K562 (cell line): ENCODE data around the gene DNAH1. TPM values are rescaled to one million over a fixed set of nuclear protein-coding genes. Genes with fewer than 3 reads are reported as not detected.

Experiments used
- ATAC-seq: fragments of 200-7000 bp; cut with Tn5 transposase; 3 replicates; pipeline ENCODE4 v1.9.1; 2020; ENCODE audit warnings: moderate library complexity
- BruUV-seq: library from RNA; stranded (reverse); fragments of 400-500 nt; replicated peaks from 2 replicates; lab custom pipeline; 2021; lab: Mats Ljungman, UMichigan
- CTCF ChIA-PET: fragments of 300-600 bp; formaldehyde crosslinking; extraction: SDS; loops from one replicate; lab custom pipeline; 2021; ENCODE audit warnings: low intra/inter-chr PET ratio; lab: Yijun Ruan, JAX
- POLR2A ChIA-PET: fragments of 300-600, 350-650 bp; sonication (Branson Sonifier 250); formaldehyde crosslinking; extraction: SDS; loops from one replicate; lab custom pipeline; 2021; ENCODE audit warnings: antibody characterized with exemption, inconsistent platforms; lab: Yijun Ruan, JAX
- DNase-seq, 4 experiments: peaks; one replicate each; pipeline versions ENCODE4 v3.0.0 to v3.0.0-alpha.2; 2011 to 2018; ENCODE audit warnings: low spot score in 3 of 4, mixed read lengths in 3 of 4; ENCODE audit errors: extremely low read depth in 1 of 4
- FAIRE-seq: peaks from 2 replicates; lab custom pipeline; 2011; peaks lifted over from hg19 to GRCh38; lab: Jason Lieb, UNC
- H2AFZ ChIP-seq: 2 replicates; pipeline ENCODE4 v1.6.0; 2011; ENCODE audit warnings: low read depth, low read length, control low read depth, inconsistent platforms
- H3K27ac ChIP-seq: fragments of 200-600 bp; 3 replicates; pipeline ENCODE4 v1.8.0; 2011; ENCODE audit warnings: low read depth, mild to moderate bottlenecking, control low read depth, inconsistent platforms, low read length, moderate library complexity, mixed read lengths; ENCODE audit errors: extremely low read depth
- H3K27me3 ChIP-seq, 2 experiments: fragments of 300-600 bp in 1 of 2; 2 replicates in 1 of 2; 3 replicates in 1 of 2; pipeline versions ENCODE4 v1.6.0 to v1.8.0; 2011; ENCODE audit warnings: inconsistent platforms in 2 of 2, low read length in 2 of 2, mild to moderate bottlenecking in 1 of 2, mixed read lengths in 1 of 2, moderate library complexity in 1 of 2; ENCODE audit not compliant: control insufficient read depth in 2 of 2, insufficient read depth in 2 of 2
- H3K36me3 ChIP-seq: fragments of 300-600 bp; 3 replicates; pipeline ENCODE4 v1.8.0; 2011; ENCODE audit warnings: mild to moderate bottlenecking, low read length, inconsistent platforms; ENCODE audit not compliant: control insufficient read depth, insufficient read depth
- H3K4me1 ChIP-seq, 2 experiments: fragments of 200-600 bp in 1 of 2; replicated peaks in 1 of 2; 2 replicates in 1 of 2; 3 replicates in 1 of 2; pipeline versions ENCODE4 v1.5.1 to v1.8.0; 2011; ENCODE audit warnings: inconsistent platforms in 2 of 2, low read length in 2 of 2, mild to moderate bottlenecking in 1 of 2, mixed read lengths in 1 of 2, moderate library complexity in 1 of 2; ENCODE audit not compliant: control insufficient read depth in 2 of 2, insufficient read depth in 2 of 2
- H3K4me2 ChIP-seq: 2 replicates; pipeline ENCODE4 v1.6.1; 2011; ENCODE audit warnings: low read length, control low read depth, inconsistent platforms, mixed read lengths; ENCODE audit not compliant: insufficient read depth
- H3K4me3 ChIP-seq: fragments of 200-600 bp; sonication (generic), shearing (Covaris generic); 2 replicates; pipeline ENCODE4 v1.5.1; 2016; ENCODE audit warnings: control low read depth, inconsistent platforms
- H3K79me2 ChIP-seq: fragments of 200-600 bp; 3 replicates; pipeline ENCODE4 v1.8.0; 2011; ENCODE audit warnings: low read length, inconsistent platforms; ENCODE audit not compliant: control insufficient read depth, insufficient read depth
- H3K9ac ChIP-seq, 2 experiments: 2 replicates each; pipeline versions ENCODE4 v1.6.0 to v1.6.1; 2011; ENCODE audit warnings: low read depth in 2 of 2, low read length in 2 of 2, control low read depth in 1 of 2, inconsistent platforms in 1 of 2, mild to moderate bottlenecking in 1 of 2, mixed read lengths in 1 of 2; ENCODE audit not compliant: insufficient read depth in 1 of 2
- H3K9me1 ChIP-seq: one replicate; pipeline ENCODE4 v1.6.0; 2011; ENCODE audit warnings: inconsistent platforms, mild to moderate bottlenecking, low read length, moderate library complexity; ENCODE audit not compliant: control insufficient read depth, insufficient read depth
- H3K9me3 ChIP-seq: replicated peaks from 2 replicates; pipeline ENCODE4 v1.5.1; 2011; ENCODE audit warnings: low read depth, low read length, inconsistent platforms; ENCODE audit not compliant: control insufficient read depth, insufficient read depth
- H4K20me1 ChIP-seq: replicated peaks from 2 replicates; pipeline ENCODE4 v1.6.1; 2011; ENCODE audit warnings: low read length, inconsistent platforms, mixed read lengths; ENCODE audit not compliant: control insufficient read depth, insufficient read depth
- C11orf30 ChIP-seq: fragments of 450-650 bp; IDR thresholded peaks from 2 replicates; pipeline ENCODE4 v1.6.1; 2016; ENCODE audit warnings: low read depth, mild to moderate bottlenecking
- DIDO1 ChIP-seq: fragments of 450-650 bp; IDR thresholded peaks from 2 replicates; pipeline ENCODE4 v1.6.1; 2016; ENCODE audit warnings: low read depth, missing biosample characterization, missing genetic modification characterization
- DNMT1 ChIP-seq: fragments of 450-650 bp; IDR thresholded peaks from 2 replicates; pipeline ENCODE4 v1.6.1; 2016; ENCODE audit warnings: antibody characterized with exemption, mild to moderate bottlenecking
- FOXK1 ChIP-seq: sonication (generic); formaldehyde crosslinking; IDR thresholded peaks from 2 replicates; pipeline ENCODE4 v1.8.0; 2022; ENCODE audit warnings: missing genetic modification reagents, mild to moderate bottlenecking, borderline replicate concordance
- KDM1A ChIP-seq, 2 experiments: fragments of 450-650 bp; IDR thresholded peaks; 2 replicates each; pipeline ENCODE4 v1.6.1; 2016; ENCODE audit warnings: mild to moderate bottlenecking in 2 of 2
- POLR2A ChIP-seq: fragments of 450-650 bp; conservative IDR thresholded peaks from 2 replicates; pipeline ENCODE4 v1.6.1; 2016
- POU5F1 ChIP-seq: fragments of 150-350 bp; IDR thresholded peaks from 2 replicates; pipeline ENCODE4 v1.6.1; 2014; ENCODE audit warnings: borderline replicate concordance, low read length, low read depth, mild to moderate bottlenecking; ENCODE audit not compliant: partially characterized antibody
- RHOXF2B ChIP-seq: fragments of 250-450 bp; sonication (Bioruptor Pico); conservative IDR thresholded peaks from 2 replicates; pipeline ENCODE4 v1.5.1; 2021
- SMAD2 ChIP-seq: fragments of 150-350 bp; IDR thresholded peaks from 2 replicates; pipeline ENCODE4 v1.6.1; 2014; ENCODE audit warnings: low read depth, mild to moderate bottlenecking, low read length
- SMARCA5 ChIP-seq: fragments of 450-650 bp; IDR thresholded peaks from 2 replicates; pipeline ENCODE4 v1.6.1; 2016
- XRCC3 ChIP-seq: fragments of 450-650 bp; IDR thresholded peaks from 2 replicates; pipeline ENCODE4 v1.6.1; 2017; ENCODE audit warnings: mild to moderate bottlenecking, moderate library complexity
- ZEB2 ChIP-seq: fragments of 450-650 bp; IDR thresholded peaks from 2 replicates; pipeline ENCODE4 v1.6.1; 2016
- ZNF263 ChIP-seq: sonication (generic); formaldehyde crosslinking; IDR thresholded peaks from 2 replicates; pipeline ENCODE4 v1.8.0; 2022; ENCODE audit warnings: mild to moderate bottlenecking, missing genetic modification reagents, borderline replicate concordance
- ZSCAN29 ChIP-seq: fragments of 450-650 bp; IDR thresholded peaks from 2 replicates; pipeline ENCODE4 v1.6.1; 2017
- WGBS: fragments of 100-300 bp; shearing (Covaris generic); methylation state at CpG from one replicate; pipeline ENCODE4 v1.1.6; 2016; ENCODE audit warnings: low coverage, mixed read lengths; ENCODE audit not compliant: insufficient coverage; ENCODE audit errors: missing lambda C conversion rate; 5-methylcytosine and 5-hydroxymethylcytosine counted together
- in situ Hi-C: fragments of 300-500 bp; cut with MboI; formaldehyde crosslinking; loops from 4 replicates; pipeline ENCODE4 v1.15.0; 2018; ENCODE audit warnings: inconsistent platforms, mixed read lengths
- intact Hi-C: fragments of 100-400 bp; cut with micrococcal nuclease; formaldehyde crosslinking; loops from 2 replicates; pipeline ENCODE4 v1.14.2; 2022
- polyA plus RNA-seq, 8 experiments: library from polyadenylated mRNA; depleted of rRNA in 4 of 8; stranded (reverse) in 5 of 8; unstranded in 3 of 8; fragments of >200 nt; fragmentation: Nextera tagmentation in 2 of 8; fragmentation: Illumina TruSeq in 1 of 8; extraction: Ambion mirVana in 2 of 8; extraction: Trizol in 1 of 8; gene quantifications; 2 replicates each; pipeline versions ENCODE4 v1.2.1 to v1.2.3, GENCODE V29; 2011 to 2014; ENCODE audit warnings: inconsistent platforms in 1 of 8, missing spikeins in 1 of 8
- total RNA-seq, 7 experiments: library from RNA; depleted of rRNA in 6 of 7; stranded (reverse); fragments of >200 nt in 6 of 7; fragmentation: Illumina TruSeq in 2 of 7; extraction: Trizol in 2 of 7; gene quantifications; 2 replicates each; pipeline versions ENCODE4 v1.2.1 to v1.2.3, GENCODE V29; 2011 to 2021; ENCODE audit warnings: low replicate concordance in 1 of 7
- TF ChIP-seq, protein P1 (sequence below): fragments of 250-450 bp; sonication (Bioruptor Pico); IDR thresholded peaks from 2 replicates; pipeline ENCODE4 v1.9.0; 2021; ENCODE audit warnings: mild to moderate bottlenecking
- TF ChIP-seq, protein P2 (sequence below): IDR thresholded peaks from 2 replicates; pipeline ENCODE4 v1.6.1; 2012; ENCODE audit warnings: low read depth, low read length, improper control_type of control experiment, borderline replicate concordance

The DNAH1 gene
- total and polyA plus RNA-seq, 9 of the 15 experiments (the other 6 are each of a cell fraction or from before 2014, with no cell fraction given): 0.04 to 0.84 (median 0.50) TPM

DNA sequence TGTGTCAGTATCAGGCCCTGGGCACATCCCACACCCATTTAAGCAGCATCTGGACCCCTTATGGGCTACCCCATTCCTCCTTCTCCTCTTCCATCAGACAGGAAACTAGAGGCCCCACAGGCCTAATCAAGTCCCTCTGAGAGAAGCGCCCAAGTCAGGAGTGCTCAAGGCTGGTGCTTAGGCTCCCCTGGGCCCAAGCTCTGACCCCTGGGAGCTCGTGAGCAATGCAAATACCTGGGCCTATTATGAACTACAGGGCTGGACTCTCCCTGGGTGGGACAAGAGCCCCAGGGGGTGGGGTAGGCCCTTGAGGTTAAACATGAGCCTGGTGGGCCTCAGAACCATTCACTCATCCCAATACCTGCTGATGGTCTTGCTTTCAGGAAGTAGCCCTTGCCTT is 71.4 kb downstream of the DNAH1 start:
- H3K9ac ChIP-seq: no peak overlapping the region
- no peaks in the 10 kb centered on the region for H3K9me1 ChIP-seq
- H3K4me1 ChIP-seq: peaks cover 0 to 35% of the 10 kb centered on the region in 2 experiments; a peak in 2 of 5 replicates
- WGBS: 43% methylated on average over 1 of the region's 2 CpGs
- no peak for ATAC-seq
- H3K9me3 ChIP-seq: no peaks in the 10 kb centered on the region
- in situ Hi-C loops (loop anchor here (10.0 to 25.0 kb wide), 2 partner anchors 93 to 375 kb away; no protein-coding TSS in a partner anchor), intact Hi-C loops (loop anchor here (5.0 kb wide), 1 partner anchor 165 kb away; no protein-coding TSS in a partner anchor)
- no peak overlapping the region for H3K27ac ChIP-seq
- no peak for TF ChIP-seq SMARCA5
- no peak for TF ChIP-seq SMAD2
- no peak for TF ChIP-seq DNMT1
- TF ChIP-seq POLR2A: no peak
- TF ChIP-seq, protein P1, sequence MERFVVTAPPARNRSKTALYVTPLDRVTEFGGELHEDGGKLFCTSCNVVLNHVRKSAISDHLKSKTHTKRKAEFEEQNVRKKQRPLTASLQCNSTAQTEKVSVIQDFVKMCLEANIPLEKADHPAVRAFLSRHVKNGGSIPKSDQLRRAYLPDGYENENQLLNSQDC: no peak
- TF ChIP-seq, protein P2, sequence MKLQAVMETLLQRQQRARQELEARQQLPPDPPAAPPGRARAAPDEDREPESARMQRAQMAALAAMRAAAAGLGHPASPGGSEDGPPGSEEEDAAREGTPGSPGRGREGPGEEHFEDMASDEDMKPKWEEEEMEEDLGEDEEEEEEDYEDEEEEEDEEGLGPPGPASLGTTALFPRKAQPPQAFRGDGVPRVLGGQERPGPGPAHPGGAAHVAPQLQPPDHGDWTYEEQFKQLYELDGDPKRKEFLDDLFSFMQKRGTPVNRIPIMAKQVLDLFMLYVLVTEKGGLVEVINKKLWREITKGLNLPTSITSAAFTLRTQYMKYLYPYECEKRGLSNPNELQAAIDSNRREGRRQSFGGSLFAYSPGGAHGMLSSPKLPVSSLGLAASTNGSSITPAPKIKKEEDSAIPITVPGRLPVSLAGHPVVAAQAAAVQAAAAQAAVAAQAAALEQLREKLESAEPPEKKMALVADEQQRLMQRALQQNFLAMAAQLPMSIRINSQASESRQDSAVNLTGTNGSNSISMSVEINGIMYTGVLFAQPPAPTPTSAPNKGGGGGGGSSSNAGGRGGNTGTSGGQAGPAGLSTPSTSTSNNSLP: no peak
- no peak for TF ChIP-seq KDM1A (IDR thresholded peaks at IDR 0.05)
- TF ChIP-seq ZEB2: no peak
- TF ChIP-seq ZNF263: no peak
- TF ChIP-seq RHOXF2B (CRISPR knock-in tag): no peak
- TF ChIP-seq ZSCAN29: no peak
- TF ChIP-seq C11orf30: no peak
- TF ChIP-seq DIDO1 (tag): no peak
- TF ChIP-seq XRCC3: no peak
- no peak for TF ChIP-seq POU5F1
- TF ChIP-seq FOXK1 (CRISPR knock-in tag): no peak
- no peak overlapping the region for H3K4me2 ChIP-seq
- no peaks in the 10 kb centered on the region for H3K79me2 ChIP-seq
- H3K4me3 ChIP-seq: no peak overlapping the region
- H3K36me3 ChIP-seq: no peaks in the 10 kb centered on the region
- no peak for FAIRE-seq
- no peaks in the 10 kb centered on the region for H3K27me3 ChIP-seq
- POLR2A ChIA-PET: interaction anchor here (0.5 to 1.2 kb wide), 2 partner anchors 11 to 61 kb away, joined by 3 read pairs; no protein-coding TSS in a partner anchor
- CTCF ChIA-PET: no interaction called here
- no peaks in the 10 kb centered on the region for H4K20me1 ChIP-seq
- H2AFZ ChIP-seq: no peak overlapping the region
- BruUV-seq: no TSS peak
- DNase-seq: no peak
